HEK293 (cell line): Measurements from ENCODE around the gene SLC22A8.

Source experiments
- CTCF ChIA-PET: fragments of 350-600 bp; formaldehyde crosslinking; extraction: SDS; loops from one replicate; lab custom pipeline; 2021; ENCODE audit warnings: antibody characterized with exemption; lab: Yijun Ruan, JAX
- POLR2A ChIA-PET: fragments of 300-600 bp; formaldehyde crosslinking; extraction: SDS; loops from one replicate; lab custom pipeline; 2020; ENCODE audit warnings: antibody characterized with exemption, inconsistent platforms; lab: Yijun Ruan, JAX
- H3K27ac ChIP-seq: fragments of 200-500 bp; sonication (Bioruptor generic); 2 replicates; pipeline ENCODE4 v1.5.1; 2014; ENCODE audit warnings: low read depth, low read length, control low read depth, inconsistent platforms; ENCODE audit errors: extremely low read depth
- H3K36me3 ChIP-seq, 2 experiments: fragments of 200-500 bp in 1 of 2; sonication (Bioruptor generic) in 1 of 2; 1 replicate in 1 of 2; 2 replicates in 1 of 2; pipeline ENCODE4 v1.5.1; 2014 to 2017; ENCODE audit warnings: inconsistent platforms in 2 of 2, low read length in 2 of 2; ENCODE audit not compliant: control insufficient read depth in 2 of 2, insufficient read depth in 1 of 2
- H3K4me1 ChIP-seq: fragments of 200-500 bp; sonication (Bioruptor generic); 2 replicates; pipeline ENCODE4 v1.5.1; 2014; ENCODE audit warnings: mild to moderate bottlenecking, low read length, inconsistent platforms; ENCODE audit not compliant: control insufficient read depth, insufficient read depth
- H3K4me3 ChIP-seq: 2 replicates; pipeline ENCODE4 v1.5.1; 2011; ENCODE audit warnings: low read depth, mild to moderate bottlenecking, control low read depth, low read length, moderate library complexity
- H3K9me3 ChIP-seq: fragments of 200-500 bp; sonication (Bioruptor generic); 2 replicates; pipeline ENCODE4 v1.5.1; 2014; ENCODE audit warnings: low read depth, low read length, inconsistent platforms; ENCODE audit not compliant: control insufficient read depth, insufficient read depth
- BCL11B ChIP-seq: fragments of 450-650 bp; formaldehyde crosslinking; IDR thresholded peaks from 2 replicates; pipeline ENCODE4 v1.5.1; 2016; ENCODE audit warnings: low read depth, missing biosample characterization, missing genetic modification characterization
- GFI1B ChIP-seq: fragments of 450-650 bp; formaldehyde crosslinking; IDR thresholded peaks from 2 replicates; pipeline ENCODE4 v1.5.1; 2016; ENCODE audit warnings: missing biosample characterization, missing genetic modification characterization
- GLIS1 ChIP-seq: fragments of 450-650 bp; formaldehyde crosslinking; IDR thresholded peaks from 2 replicates; pipeline ENCODE4 v1.5.1; 2016; ENCODE audit warnings: missing biosample characterization, missing genetic modification characterization
- REPIN1 ChIP-seq: fragments of 450-650 bp; formaldehyde crosslinking; IDR thresholded peaks from 2 replicates; pipeline ENCODE4 v1.5.1; 2017; ENCODE audit warnings: missing biosample characterization, missing genetic modification characterization, low read depth
- ZBTB44 ChIP-seq: fragments of 450-650 bp; IDR thresholded peaks from 2 replicates; pipeline ENCODE4 v1.5.1; 2018; ENCODE audit warnings: missing biosample characterization, mild to moderate bottlenecking, missing genetic modification characterization
- ZFP41 ChIP-seq: fragments of 450-650 bp; formaldehyde crosslinking; IDR thresholded peaks from 2 replicates; pipeline ENCODE4 v1.5.1; 2016; ENCODE audit warnings: missing biosample characterization, missing genetic modification characterization, borderline replicate concordance
- ZNF10 ChIP-seq: fragments of 450-650 bp; formaldehyde crosslinking; IDR thresholded peaks from 2 replicates; pipeline ENCODE4 v1.5.1; 2017; ENCODE audit warnings: missing biosample characterization, missing genetic modification characterization
- ZNF140 ChIP-seq: fragments of 450-650 bp; formaldehyde crosslinking; IDR thresholded peaks from 2 replicates; pipeline ENCODE4 v1.5.1; 2016; ENCODE audit warnings: missing biosample characterization, missing genetic modification characterization
- ZNF341 ChIP-seq: fragments of 450-650 bp; formaldehyde crosslinking; IDR thresholded peaks from 2 replicates; pipeline ENCODE4; 2016; ENCODE audit warnings: low read depth, missing biosample characterization, missing genetic modification characterization
- ZNF530 ChIP-seq: fragments of 450-650 bp; formaldehyde crosslinking; IDR thresholded peaks from 2 replicates; pipeline ENCODE4 v1.5.1; 2016; ENCODE audit warnings: low read depth, missing biosample characterization, missing genetic modification characterization
- ZNF677 ChIP-seq: fragments of 450-650 bp; IDR thresholded peaks from 2 replicates; pipeline ENCODE4 v1.5.0; 2018; ENCODE audit warnings: missing biosample characterization, mild to moderate bottlenecking, missing genetic modification characterization, moderate library complexity
- ZNF747 ChIP-seq: fragments of 450-650 bp; formaldehyde crosslinking; IDR thresholded peaks from 2 replicates; pipeline ENCODE4 v1.5.1; 2016; ENCODE audit warnings: missing biosample characterization, missing genetic modification characterization
- TF ChIP-seq, protein P1 (sequence below): fragments of 450-650 bp; formaldehyde crosslinking; IDR thresholded peaks from 2 replicates; pipeline ENCODE4 v1.5.1; 2016; ENCODE audit warnings: missing biosample characterization, missing genetic modification characterization

Gene SLC22A8

DNA sequence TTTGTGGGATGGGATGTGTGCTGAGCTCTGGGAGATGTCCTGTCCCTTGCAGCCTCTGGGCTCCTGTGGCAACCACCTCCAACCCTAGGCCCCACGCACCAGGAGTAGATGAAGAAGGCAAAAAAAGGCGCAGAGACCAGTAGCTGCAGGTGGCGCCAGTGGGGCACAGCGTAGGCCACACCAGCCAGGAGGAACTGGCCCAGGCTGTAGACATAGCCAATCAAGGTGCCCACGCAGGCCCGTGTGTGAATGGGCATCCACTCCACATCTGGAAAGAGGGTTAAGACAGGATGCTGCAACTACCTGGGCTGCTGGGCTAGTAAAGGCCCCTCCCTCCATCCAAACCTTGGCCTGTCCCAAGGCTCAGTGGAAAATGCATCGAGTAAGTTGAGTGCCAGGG is 33.9 kb downstream of the SLC22A8 start:
- Histone ChIP-seq H3K9me3 (no peaks in the 10 kb centered on the region), H3K27ac (no peak overlapping the region), H3K36me3 (no peaks in the 10 kb centered on the region), H3K4me1 (no peaks in the 10 kb centered on the region), H3K4me3 (no peak overlapping the region)
- no peak for TF ChIP-seq REPIN1 (tag by site-specific recombination)
- TF ChIP-seq ZNF677 (tag by site-specific recombination): no peak
- TF ChIP-seq ZNF140 (tag by site-specific recombination): no peak
- no peak for TF ChIP-seq ZNF530 (tag by site-specific recombination)
- no peak for TF ChIP-seq GFI1B (tag by site-specific recombination)
- no peak for TF ChIP-seq ZNF747 (tag by site-specific recombination)
- TF ChIP-seq, protein P1, sequence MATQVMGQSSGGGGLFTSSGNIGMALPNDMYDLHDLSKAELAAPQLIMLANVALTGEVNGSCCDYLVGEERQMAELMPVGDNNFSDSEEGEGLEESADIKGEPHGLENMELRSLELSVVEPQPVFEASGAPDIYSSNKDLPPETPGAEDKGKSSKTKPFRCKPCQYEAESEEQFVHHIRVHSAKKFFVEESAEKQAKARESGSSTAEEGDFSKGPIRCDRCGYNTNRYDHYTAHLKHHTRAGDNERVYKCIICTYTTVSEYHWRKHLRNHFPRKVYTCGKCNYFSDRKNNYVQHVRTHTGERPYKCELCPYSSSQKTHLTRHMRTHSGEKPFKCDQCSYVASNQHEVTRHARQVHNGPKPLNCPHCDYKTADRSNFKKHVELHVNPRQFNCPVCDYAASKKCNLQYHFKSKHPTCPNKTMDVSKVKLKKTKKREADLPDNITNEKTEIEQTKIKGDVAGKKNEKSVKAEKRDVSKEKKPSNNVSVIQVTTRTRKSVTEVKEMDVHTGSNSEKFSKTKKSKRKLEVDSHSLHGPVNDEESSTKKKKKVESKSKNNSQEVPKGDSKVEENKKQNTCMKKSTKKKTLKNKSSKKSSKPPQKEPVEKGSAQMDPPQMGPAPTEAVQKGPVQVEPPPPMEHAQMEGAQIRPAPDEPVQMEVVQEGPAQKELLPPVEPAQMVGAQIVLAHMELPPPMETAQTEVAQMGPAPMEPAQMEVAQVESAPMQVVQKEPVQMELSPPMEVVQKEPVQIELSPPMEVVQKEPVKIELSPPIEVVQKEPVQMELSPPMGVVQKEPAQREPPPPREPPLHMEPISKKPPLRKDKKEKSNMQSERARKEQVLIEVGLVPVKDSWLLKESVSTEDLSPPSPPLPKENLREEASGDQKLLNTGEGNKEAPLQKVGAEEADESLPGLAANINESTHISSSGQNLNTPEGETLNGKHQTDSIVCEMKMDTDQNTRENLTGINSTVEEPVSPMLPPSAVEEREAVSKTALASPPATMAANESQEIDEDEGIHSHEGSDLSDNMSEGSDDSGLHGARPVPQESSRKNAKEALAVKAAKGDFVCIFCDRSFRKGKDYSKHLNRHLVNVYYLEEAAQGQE (tag by site-specific recombination): no peak
- no peak for TF ChIP-seq ZFP41 (tag by site-specific recombination)
- ChIA-PET POLR2A (no interaction called here), CTCF (interaction anchor here (0.5 to 1.5 kb wide), 5 partner anchors 12 to 42 kb away, joined by 3 to 4 read pairs (median 3); no protein-coding TSS in a partner anchor)

DNA sequence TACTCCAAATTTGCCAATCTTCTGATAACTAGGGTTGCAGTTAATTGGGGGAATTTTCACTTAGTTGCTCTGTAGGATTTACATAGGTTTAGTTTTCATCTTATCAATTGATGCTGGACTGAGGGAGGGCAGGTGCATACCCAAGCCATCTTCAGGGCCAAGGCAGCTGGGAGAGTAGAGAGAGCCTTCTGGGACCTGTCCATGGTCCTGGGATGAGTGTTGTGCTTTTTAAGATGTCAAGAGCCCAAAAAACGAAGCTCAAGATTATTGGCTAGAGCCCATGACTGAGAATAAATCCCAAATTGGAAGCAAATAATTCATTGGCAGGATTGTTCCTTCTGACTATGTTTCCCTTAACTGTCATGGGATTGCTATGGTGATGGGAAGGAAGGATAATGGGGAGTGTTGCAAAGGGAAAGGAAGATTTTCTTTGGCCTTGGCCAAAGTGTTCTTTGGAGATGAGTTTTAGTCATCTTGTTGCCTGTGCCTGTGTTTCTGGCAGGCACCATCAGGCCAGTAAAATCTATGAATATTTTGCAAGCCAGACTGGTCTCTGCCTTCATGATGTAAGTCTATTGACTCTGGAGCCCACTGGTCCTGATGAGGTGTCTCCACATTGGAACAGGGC is 35.4 kb downstream of the SLC22A8 start:
- no peaks in the 10 kb centered on the region for H3K36me3 ChIP-seq
- H3K4me1 ChIP-seq: no peaks in the 10 kb centered on the region
- ChIA-PET POLR2A (no interaction called here), CTCF (interaction anchor here (0.6 to 1.3 kb wide), 3 partner anchors 14 to 75 kb away, joined by 3 to 4 read pairs (median 3); no protein-coding TSS in a partner anchor)
- no peak overlapping the region for H3K4me3 ChIP-seq
- no peak overlapping the region for H3K27ac ChIP-seq
- no peaks in the 10 kb centered on the region for H3K9me3 ChIP-seq
- no peak for TF ChIP-seq ZNF341
- TF ChIP-seq BCL11B (tag by site-specific recombination): no peak
- TF ChIP-seq ZBTB44: no peak
- TF ChIP-seq, protein P1 (tag by site-specific recombination): peak; percentile 95
- no peak for TF ChIP-seq GLIS1
- TF ChIP-seq ZNF140 (tag by site-specific recombination): no peak
- TF ChIP-seq ZNF10 (tag by site-specific recombination): no peak
